GM12892 (cell line): Measurements from ENCODE around the gene PFDN1.

Experiments
- POLR2A ChIP-seq: IDR thresholded peaks from 2 replicates; pipeline ENCODE4 v1.6.1; 2011; ENCODE audit warnings: low read depth, low read length, control low read depth
- POLR2AphosphoS5 ChIP-seq: IDR thresholded peaks from 2 replicates; pipeline ENCODE4 v1.6.1; 2011; ENCODE audit warnings: low read depth, low read length, control low read depth

DNA sequence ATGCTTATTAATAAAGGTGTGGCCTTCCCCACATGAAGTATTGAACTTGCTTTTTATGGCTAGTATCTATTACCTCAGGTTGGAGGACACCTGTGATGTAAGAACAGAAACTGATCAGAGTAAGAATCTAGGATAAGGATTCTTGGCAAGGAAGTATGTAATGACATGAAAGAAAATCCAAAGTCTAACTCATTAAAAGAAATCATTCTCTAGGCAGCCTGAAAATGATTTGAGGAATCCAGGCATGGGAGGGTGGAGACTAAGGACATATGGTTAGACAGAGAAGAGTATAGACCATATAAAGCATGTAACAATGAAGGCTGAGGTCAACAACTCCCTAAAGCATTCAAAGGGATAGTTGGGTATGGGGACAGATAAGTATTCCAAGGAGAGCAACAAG is 32.9 kb downstream of the PFDN1 start:
- TF ChIP-seq POLR2A (no peak), POLR2AphosphoS5 (no peak)
